Retinal pigment epithelial cell (primary cell): ENCODE measurements around the gene PHLDB1.

Experiments
- DNase-seq: peaks from one replicate; pipeline ENCODE4 v3.0.0-alpha.2; 2010; ENCODE audit warnings: low read depth
- H3K4me3 ChIP-seq: 2 replicates; pipeline ENCODE4 v1.5.1; 2011; ENCODE audit warnings: mild to moderate bottlenecking, low read length, control low read depth, moderate library complexity
- TF ChIP-seq, protein P1 (sequence below): conservative IDR thresholded peaks from 2 replicates; pipeline ENCODE4 v1.5.1; 2011; ENCODE audit warnings: low read depth, low read length, control low read depth, inconsistent platforms

PHLDB1 gene

DNA sequence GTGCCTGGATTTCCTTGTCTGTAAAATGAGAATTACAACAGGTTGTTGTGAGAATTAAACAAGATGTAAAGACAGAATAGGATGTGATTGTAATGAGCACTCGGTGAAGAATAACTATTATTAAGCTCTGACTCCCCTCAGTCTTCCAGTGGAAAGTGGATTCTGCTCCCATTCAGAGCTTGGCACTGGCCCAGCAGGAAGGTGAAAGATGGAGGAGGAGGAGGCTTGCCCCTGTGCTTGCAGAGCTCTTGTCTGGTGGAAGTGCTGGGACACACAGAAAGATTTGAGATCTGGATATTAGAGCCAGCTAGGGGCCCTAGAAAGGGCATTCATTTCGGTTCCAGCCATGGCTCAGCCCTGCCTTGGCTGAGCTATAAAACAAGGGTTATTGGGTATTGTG lies 28.2 kb downstream of the PHLDB1 start:
- no peak overlapping the region for H3K4me3 ChIP-seq
- TF ChIP-seq, protein P1, sequence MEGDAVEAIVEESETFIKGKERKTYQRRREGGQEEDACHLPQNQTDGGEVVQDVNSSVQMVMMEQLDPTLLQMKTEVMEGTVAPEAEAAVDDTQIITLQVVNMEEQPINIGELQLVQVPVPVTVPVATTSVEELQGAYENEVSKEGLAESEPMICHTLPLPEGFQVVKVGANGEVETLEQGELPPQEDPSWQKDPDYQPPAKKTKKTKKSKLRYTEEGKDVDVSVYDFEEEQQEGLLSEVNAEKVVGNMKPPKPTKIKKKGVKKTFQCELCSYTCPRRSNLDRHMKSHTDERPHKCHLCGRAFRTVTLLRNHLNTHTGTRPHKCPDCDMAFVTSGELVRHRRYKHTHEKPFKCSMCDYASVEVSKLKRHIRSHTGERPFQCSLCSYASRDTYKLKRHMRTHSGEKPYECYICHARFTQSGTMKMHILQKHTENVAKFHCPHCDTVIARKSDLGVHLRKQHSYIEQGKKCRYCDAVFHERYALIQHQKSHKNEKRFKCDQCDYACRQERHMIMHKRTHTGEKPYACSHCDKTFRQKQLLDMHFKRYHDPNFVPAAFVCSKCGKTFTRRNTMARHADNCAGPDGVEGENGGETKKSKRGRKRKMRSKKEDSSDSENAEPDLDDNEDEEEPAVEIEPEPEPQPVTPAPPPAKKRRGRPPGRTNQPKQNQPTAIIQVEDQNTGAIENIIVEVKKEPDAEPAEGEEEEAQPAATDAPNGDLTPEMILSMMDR = no peak
- no peak for DNase-seq

DNA sequence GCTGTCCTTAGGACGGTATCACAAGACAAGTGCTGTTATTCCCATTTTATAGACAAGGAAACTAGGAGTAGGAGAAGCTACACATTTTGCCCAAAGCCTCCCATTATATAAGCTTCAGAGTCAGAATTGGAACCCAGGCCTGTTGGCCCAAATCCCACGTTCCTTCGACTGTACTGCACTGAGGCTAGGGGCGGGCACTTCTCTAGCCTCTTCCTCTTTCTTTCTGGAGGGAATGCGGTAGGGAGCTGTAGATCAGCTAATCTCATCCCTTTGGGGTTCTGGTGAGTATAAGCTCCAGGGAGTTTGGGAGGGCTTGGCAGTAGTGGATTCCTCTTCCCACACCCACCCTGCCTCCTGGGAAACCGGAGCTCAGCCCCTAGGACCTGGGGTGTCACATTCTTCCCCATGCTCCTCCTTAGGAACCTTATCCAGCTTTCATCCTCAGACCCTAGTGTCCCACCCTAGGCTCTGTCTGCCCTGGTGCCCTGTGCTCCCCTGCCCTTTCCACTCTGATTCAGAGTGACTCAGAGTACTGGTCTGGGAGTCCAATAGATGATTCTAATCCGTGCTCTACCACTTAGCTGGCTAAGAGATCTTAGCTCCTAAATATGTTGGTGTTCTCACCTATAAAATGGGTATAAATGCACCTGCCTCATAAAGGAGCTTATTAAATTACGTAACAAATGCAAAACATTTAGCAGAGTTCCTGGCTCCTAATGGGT lies 29.3 kb downstream of the PHLDB1 start:
- DNase-seq = no peak
- TF ChIP-seq, protein P1 = no peak
- H3K4me3 ChIP-seq = no peak overlapping the region

DNA sequence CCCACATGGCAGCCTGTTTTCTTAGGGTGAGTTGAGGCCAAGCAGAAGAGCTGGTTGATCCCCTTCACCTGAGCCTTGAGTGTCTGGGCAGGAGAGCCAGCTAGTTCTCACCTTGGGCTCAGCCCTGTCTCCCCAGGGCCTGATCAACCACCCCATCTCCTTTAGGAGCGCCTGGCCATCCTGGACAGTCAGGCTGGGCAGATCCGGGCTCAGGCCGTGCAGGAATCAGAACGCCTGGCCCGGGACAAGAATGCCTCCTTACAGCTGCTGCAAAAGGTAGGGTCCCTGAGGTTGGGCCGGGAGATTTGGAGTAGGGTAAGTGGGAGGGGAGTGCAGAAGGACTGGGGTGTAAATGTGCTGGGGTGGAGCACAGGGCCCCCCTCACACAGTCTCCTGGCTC lies 31.3 kb downstream of the PHLDB1 start:
- TF ChIP-seq, protein P1 = no peak
- DNase-seq = no peak
- no peak overlapping the region for H3K4me3 ChIP-seq

DNA sequence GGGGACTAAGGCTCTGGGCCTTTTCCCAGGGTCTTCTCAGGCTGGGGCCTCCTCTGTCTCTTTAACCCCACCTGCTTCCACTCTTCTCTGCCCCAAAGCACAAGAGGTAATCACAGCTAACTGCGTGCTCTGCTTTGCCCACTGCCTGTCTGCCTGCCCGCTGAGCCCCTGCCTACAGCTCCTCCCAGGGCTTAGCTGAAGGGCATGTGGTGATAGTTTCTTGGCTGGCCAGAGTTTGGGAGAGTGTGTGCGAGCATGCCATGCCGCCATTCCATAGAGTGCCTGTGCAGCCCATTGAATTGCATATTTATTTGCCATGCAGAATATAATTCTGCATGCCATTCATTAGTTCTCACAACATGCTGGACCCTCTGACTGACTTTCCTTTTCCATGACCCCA lies 32.5 kb downstream of the PHLDB1 start:
- no peak for DNase-seq
- TF ChIP-seq, protein P1 = no peak
- H3K4me3 ChIP-seq = no peak overlapping the region

DNA sequence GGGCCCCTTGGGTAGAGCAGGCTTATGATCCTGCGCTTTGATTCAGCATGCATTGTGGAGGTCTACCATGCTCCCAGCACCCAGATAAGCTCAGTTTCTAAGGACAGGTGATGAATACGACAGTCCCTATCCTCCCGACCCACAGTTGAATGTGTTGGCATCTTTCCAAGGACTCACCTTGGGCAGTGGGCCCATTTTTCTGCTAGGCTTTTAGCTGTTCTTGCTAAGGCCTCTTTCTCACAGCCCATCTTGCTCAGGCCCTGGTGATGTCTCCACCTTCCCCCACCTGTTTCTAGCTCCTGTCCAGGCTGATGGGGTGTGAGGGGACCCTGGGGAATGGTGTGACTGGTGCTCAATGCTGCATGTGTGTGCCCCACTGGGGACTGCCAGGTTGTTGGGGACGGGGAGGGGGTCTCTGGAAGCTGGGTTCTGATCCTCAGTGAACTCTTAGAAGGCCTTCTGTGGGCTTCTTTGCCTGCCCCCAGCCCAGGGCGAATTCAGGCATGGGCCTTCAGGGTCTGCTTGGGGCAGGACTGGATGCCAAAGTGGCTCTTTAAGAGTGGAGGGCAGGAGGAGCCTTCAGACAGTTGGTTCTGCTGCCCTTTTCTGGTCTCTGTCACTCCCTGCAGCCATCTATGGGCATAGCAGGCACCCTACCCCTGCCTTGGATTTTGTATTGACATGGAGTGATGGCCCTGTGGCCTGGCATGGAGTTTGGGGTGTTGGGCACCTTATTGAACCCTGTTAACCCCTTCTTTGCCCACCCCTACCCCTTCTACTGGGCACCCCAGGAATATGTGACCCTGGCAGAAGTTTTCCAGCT lies 33.1 kb downstream of the PHLDB1 start:
- H3K4me3 ChIP-seq = no peak overlapping the region
- DNase-seq = no peak
- TF ChIP-seq, protein P1 = no peak

DNA sequence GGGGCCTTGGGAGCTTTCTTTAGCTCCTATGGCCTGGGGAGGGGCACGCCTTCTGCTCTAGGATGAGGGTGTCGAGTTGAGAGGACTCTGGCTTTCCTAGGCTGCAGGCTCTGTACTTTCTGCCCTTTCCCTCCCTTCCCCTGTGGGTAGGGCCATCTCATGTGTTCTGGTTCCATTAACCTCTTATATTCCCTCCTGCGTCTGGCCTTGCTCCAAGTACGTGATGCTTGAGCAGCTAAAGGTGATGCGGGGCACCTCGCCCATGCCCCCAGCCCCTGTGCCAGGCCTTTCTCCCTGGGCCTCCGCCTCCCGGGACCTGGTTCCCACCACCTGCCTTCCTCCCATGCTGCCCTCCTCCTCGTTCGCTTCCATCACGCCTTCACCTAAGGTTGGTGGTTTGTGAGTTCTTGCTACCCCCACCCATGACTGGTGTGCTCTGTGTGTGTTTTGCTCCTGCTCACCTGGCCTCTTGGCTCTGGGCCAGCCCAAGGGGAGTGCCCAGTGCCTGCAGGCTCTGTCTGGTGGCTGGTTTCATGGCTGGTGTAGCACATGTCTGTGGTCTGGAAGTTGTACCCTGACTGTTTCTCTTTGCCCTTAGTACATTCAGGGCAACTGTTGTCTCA lies 34.1 kb downstream of the PHLDB1 start:
- no peak overlapping the region for H3K4me3 ChIP-seq
- TF ChIP-seq, protein P1 = no peak
- no peak for DNase-seq
